Liver (tissue), 9 donors: ENCODE measurements around the gene KRTAP10-2. TPM values are rescaled to one million over a fixed set of nuclear protein-coding genes. Genes with fewer than 3 reads are reported as not detected.

Source experiments
- DNase-seq: peaks from one replicate; pipeline ENCODE4 v3.0.0-alpha.2; 2017; ENCODE audit warnings: low spot score
- H3K27ac ChIP-seq, 2 donors: one replicate each; pipeline ENCODE4 v1.7.0; 2013; ENCODE audit warnings: inconsistent platforms in 2 of 2, low read length in 2 of 2, control low read depth in 1 of 2, low read depth in 1 of 2, mild to moderate bottlenecking in 1 of 2
- H3K27me3 ChIP-seq, 4 donors: one replicate each; pipeline versions ENCODE4 v1.6.1 to v1.7.0; 2013; ENCODE audit warnings: low read length in 3 of 4, inconsistent platforms in 1 of 4, mild to moderate bottlenecking in 1 of 4, moderate library complexity in 1 of 4; ENCODE audit not compliant: control insufficient read depth in 4 of 4, insufficient read depth in 4 of 4
- H3K36me3 ChIP-seq, 4 donors: one replicate each; pipeline versions ENCODE4 v1.6.1 to v1.7.0; 2013; ENCODE audit warnings: low read length in 3 of 4, mild to moderate bottlenecking in 3 of 4, low read depth in 1 of 4, moderate library complexity in 1 of 4; ENCODE audit not compliant: control insufficient read depth in 4 of 4, insufficient read depth in 3 of 4
- H3K4me1 ChIP-seq, 4 donors: one replicate each; pipeline versions ENCODE4 v1.6.1 to v1.7.0; 2013; ENCODE audit warnings: low read length in 3 of 4, mild to moderate bottlenecking in 3 of 4, moderate library complexity in 1 of 4; ENCODE audit not compliant: control insufficient read depth in 4 of 4, insufficient read depth in 4 of 4
- H3K4me3 ChIP-seq, 3 donors: one replicate each; pipeline versions ENCODE4 v1.6.1 to v1.7.0; 2013; ENCODE audit warnings: low read length in 3 of 3, control low read depth in 1 of 3, low read depth in 1 of 3, mild to moderate bottlenecking in 1 of 3
- H3K9ac ChIP-seq, 2 donors: one replicate each; pipeline ENCODE4 v1.7.0; 2013; ENCODE audit warnings: low read length in 2 of 2, mild to moderate bottlenecking in 2 of 2, moderate library complexity in 2 of 2, control low read depth in 1 of 2, low read depth in 1 of 2
- H3K9me3 ChIP-seq, 4 donors: one replicate each; pipeline versions ENCODE4 v1.6.1 to v1.7.0; 2013; ENCODE audit warnings: low read length in 3 of 4; ENCODE audit not compliant: control insufficient read depth in 4 of 4
- EGR1 ChIP-seq, 2 donors: IDR thresholded peaks; 2 replicates each; pipeline ENCODE4 v1.6.1; 2016 to 2018; ENCODE audit warnings: antibody characterized with exemption in 2 of 2, low read depth in 2 of 2
- FOXA1 ChIP-seq: IDR thresholded peaks from 2 replicates; pipeline ENCODE4 v1.6.1; 2016; ENCODE audit warnings: antibody characterized with exemption
- FOXA2 ChIP-seq: IDR thresholded peaks from 2 replicates; pipeline ENCODE4 v1.6.1; 2016; ENCODE audit warnings: antibody characterized with exemption
- GABPA ChIP-seq, 2 donors: IDR thresholded peaks in 1 of 2; conservative IDR thresholded peaks in 1 of 2; 2 replicates each; pipeline ENCODE4 v1.6.1; 2016; ENCODE audit warnings: antibody characterized with exemption in 2 of 2, mild to moderate bottlenecking in 1 of 2, moderate library complexity in 1 of 2
- HNF4A ChIP-seq, 2 donors: conservative IDR thresholded peaks; 2 replicates each; pipeline ENCODE4 v1.6.1; 2016; ENCODE audit warnings: antibody characterized with exemption in 2 of 2, mild to moderate bottlenecking in 2 of 2
- HNF4G ChIP-seq: IDR thresholded peaks from 2 replicates; pipeline ENCODE4 v1.6.1; 2016; ENCODE audit warnings: antibody characterized with exemption
- JUND ChIP-seq, 2 donors: IDR thresholded peaks; 2 replicates each; pipeline ENCODE4 v1.6.1; 2016; ENCODE audit warnings: antibody characterized with exemption in 2 of 2
- NR2F2 ChIP-seq: IDR thresholded peaks from 2 replicates; pipeline ENCODE4 v1.6.1; 2016; ENCODE audit warnings: antibody characterized with exemption
- RAD21 ChIP-seq, 2 donors: IDR thresholded peaks; 2 replicates each; pipeline ENCODE4 v1.6.1; 2016; ENCODE audit warnings: antibody characterized with exemption in 2 of 2, mild to moderate bottlenecking in 2 of 2
- RXRA ChIP-seq, 2 donors: IDR thresholded peaks; 2 replicates each; pipeline ENCODE4 v1.6.1; 2017 to 2018; ENCODE audit warnings: antibody characterized with exemption in 2 of 2, mild to moderate bottlenecking in 1 of 2
- SP1 ChIP-seq: IDR thresholded peaks from 2 replicates; pipeline ENCODE4 v1.6.1; 2018; ENCODE audit warnings: antibody characterized with exemption, mild to moderate bottlenecking
- TAF1 ChIP-seq: conservative IDR thresholded peaks from 2 replicates; pipeline ENCODE4 v1.6.1; 2016; ENCODE audit warnings: antibody characterized with exemption, mild to moderate bottlenecking
- YY1 ChIP-seq: IDR thresholded peaks from 2 replicates; pipeline ENCODE4 v1.6.1; 2016; ENCODE audit warnings: antibody characterized with exemption, mild to moderate bottlenecking
- WGBS: extraction: QIAGEN DNeasy Blood & Tissue Kit; methylation state at CpG from one replicate; pipeline ENCODE4 v1.1.7; 2013; 5-methylcytosine and 5-hydroxymethylcytosine counted together
- polyA plus RNA-seq, 2 donors: library from polyadenylated mRNA; stranded (reverse) in 1 of 2; unstranded in 1 of 2; fragments of 200-250 nt in 1 of 2; fragments of >200 nt in 1 of 2; fragmentation: Nextera tagmentation in 1 of 2; extraction: Ambion mirVana in 1 of 2; gene quantifications; one replicate each; pipeline versions ENCODE4 v1.2.1 to v1.2.3, GENCODE V29; 2013 to 2015
- total RNA-seq, 2 donors: library from RNA; depleted of rRNA; stranded (reverse); fragments of >200 nt; gene quantifications; one replicate each; pipeline ENCODE4 v1.2.3, GENCODE V29; 2014
- TF ChIP-seq, protein P1 (sequence below): IDR thresholded peaks from 2 replicates; pipeline ENCODE4 v1.6.1; 2016; ENCODE audit warnings: antibody characterized with exemption
- TF ChIP-seq, protein P2 (sequence below): IDR thresholded peaks from 2 replicates; pipeline ENCODE4 v1.6.1; 2016; ENCODE audit warnings: antibody characterized with exemption
- TF ChIP-seq, protein P3 (sequence below): fragments of 150-350 bp; IDR thresholded peaks from 2 replicates; pipeline ENCODE4 v1.5.1; 2017; ENCODE audit warnings: improper control_type of control experiment, low read depth, low read length; ENCODE audit not compliant: missing input control
- TF ChIP-seq, protein P4 (sequence below): IDR thresholded peaks from 2 replicates; pipeline ENCODE4 v1.6.1; 2016; ENCODE audit warnings: antibody characterized with exemption, mild to moderate bottlenecking
- TF ChIP-seq, protein P5 (sequence below): IDR thresholded peaks from 2 replicates; pipeline ENCODE4 v1.6.1; 2016; ENCODE audit warnings: antibody characterized with exemption
- donor health status: healthy.
- donor health status: healthy.
- donor health status: healthy.
- donor health status: healthy.
- donor health status: healthy.

KRTAP10-2 gene
- total and polyA plus RNA-seq, 4 donors = not detected

DNA sequence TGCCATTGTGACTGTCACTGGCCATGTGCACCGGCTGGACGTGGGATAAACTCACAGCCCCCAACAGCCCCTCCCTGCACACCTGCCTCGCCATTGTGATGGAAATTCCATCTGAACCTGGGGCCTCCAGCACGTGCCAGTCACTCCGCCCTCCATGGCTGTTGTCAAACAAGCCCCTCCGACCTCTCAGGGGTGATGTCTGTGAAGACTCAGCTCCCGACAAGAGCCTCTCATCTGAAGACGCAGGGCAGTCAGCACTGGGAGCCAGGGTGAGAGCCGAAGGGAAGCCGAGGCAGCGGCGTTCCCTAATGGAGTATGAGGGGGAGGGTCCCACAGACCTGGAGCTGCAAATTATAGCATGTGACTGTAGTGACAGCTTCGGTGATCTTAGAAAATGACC lies 1.4 kb upstream of the KRTAP10-2 start:
- H3K9ac ChIP-seq = no peak overlapping the region
- H3K4me1 ChIP-seq = peaks cover 0 to 2% (median 0%) of the 10 kb centered on the region in 4 donors
- TF ChIP-seq JUND (IDR thresholded peaks at IDR 0.05) (no peak), HNF4A (conservative IDR thresholded peaks at IDR 0.05) (no peak), TAF1 (no peak), EGR1 (IDR thresholded peaks at IDR 0.05; ENCODE audit: low read depth in 2 of 2) (no peak), NR2F2 (no peak), RXRA (IDR thresholded peaks at IDR 0.05) (no peak), SP1 (no peak), GABPA (IDR thresholded peaks at IDR 0.05 in 1 of 2, conservative IDR thresholded peaks at IDR 0.05 in 1 of 2) (no peak), FOXA2 (no peak), FOXA1 (no peak), YY1 (no peak), RAD21 (IDR thresholded peaks at IDR 0.05) (no peak), HNF4G (no peak)
- TF ChIP-seq, protein P1, sequence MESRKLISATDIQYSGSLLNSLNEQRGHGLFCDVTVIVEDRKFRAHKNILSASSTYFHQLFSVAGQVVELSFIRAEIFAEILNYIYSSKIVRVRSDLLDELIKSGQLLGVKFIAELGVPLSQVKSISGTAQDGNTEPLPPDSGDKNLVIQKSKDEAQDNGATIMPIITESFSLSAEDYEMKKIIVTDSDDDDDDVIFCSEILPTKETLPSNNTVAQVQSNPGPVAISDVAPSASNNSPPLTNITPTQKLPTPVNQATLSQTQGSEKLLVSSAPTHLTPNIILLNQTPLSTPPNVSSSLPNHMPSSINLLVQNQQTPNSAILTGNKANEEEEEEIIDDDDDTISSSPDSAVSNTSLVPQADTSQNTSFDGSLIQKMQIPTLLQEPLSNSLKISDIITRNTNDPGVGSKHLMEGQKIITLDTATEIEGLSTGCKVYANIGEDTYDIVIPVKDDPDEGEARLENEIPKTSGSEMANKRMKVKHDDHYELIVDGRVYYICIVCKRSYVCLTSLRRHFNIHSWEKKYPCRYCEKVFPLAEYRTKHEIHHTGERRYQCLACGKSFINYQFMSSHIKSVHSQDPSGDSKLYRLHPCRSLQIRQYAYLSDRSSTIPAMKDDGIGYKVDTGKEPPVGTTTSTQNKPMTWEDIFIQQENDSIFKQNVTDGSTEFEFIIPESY = no peak
- TF ChIP-seq, protein P2, sequence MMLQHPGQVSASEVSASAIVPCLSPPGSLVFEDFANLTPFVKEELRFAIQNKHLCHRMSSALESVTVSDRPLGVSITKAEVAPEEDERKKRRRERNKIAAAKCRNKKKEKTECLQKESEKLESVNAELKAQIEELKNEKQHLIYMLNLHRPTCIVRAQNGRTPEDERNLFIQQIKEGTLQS = no peak
- TF ChIP-seq, protein P3, sequence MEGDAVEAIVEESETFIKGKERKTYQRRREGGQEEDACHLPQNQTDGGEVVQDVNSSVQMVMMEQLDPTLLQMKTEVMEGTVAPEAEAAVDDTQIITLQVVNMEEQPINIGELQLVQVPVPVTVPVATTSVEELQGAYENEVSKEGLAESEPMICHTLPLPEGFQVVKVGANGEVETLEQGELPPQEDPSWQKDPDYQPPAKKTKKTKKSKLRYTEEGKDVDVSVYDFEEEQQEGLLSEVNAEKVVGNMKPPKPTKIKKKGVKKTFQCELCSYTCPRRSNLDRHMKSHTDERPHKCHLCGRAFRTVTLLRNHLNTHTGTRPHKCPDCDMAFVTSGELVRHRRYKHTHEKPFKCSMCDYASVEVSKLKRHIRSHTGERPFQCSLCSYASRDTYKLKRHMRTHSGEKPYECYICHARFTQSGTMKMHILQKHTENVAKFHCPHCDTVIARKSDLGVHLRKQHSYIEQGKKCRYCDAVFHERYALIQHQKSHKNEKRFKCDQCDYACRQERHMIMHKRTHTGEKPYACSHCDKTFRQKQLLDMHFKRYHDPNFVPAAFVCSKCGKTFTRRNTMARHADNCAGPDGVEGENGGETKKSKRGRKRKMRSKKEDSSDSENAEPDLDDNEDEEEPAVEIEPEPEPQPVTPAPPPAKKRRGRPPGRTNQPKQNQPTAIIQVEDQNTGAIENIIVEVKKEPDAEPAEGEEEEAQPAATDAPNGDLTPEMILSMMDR = no peak
- TF ChIP-seq, protein P4, sequence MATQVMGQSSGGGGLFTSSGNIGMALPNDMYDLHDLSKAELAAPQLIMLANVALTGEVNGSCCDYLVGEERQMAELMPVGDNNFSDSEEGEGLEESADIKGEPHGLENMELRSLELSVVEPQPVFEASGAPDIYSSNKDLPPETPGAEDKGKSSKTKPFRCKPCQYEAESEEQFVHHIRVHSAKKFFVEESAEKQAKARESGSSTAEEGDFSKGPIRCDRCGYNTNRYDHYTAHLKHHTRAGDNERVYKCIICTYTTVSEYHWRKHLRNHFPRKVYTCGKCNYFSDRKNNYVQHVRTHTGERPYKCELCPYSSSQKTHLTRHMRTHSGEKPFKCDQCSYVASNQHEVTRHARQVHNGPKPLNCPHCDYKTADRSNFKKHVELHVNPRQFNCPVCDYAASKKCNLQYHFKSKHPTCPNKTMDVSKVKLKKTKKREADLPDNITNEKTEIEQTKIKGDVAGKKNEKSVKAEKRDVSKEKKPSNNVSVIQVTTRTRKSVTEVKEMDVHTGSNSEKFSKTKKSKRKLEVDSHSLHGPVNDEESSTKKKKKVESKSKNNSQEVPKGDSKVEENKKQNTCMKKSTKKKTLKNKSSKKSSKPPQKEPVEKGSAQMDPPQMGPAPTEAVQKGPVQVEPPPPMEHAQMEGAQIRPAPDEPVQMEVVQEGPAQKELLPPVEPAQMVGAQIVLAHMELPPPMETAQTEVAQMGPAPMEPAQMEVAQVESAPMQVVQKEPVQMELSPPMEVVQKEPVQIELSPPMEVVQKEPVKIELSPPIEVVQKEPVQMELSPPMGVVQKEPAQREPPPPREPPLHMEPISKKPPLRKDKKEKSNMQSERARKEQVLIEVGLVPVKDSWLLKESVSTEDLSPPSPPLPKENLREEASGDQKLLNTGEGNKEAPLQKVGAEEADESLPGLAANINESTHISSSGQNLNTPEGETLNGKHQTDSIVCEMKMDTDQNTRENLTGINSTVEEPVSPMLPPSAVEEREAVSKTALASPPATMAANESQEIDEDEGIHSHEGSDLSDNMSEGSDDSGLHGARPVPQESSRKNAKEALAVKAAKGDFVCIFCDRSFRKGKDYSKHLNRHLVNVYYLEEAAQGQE = no peak
- TF ChIP-seq, protein P5, sequence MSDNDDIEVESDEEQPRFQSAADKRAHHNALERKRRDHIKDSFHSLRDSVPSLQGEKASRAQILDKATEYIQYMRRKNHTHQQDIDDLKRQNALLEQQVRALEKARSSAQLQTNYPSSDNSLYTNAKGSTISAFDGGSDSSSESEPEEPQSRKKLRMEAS = no peak
- H3K9me3 ChIP-seq = no peaks in the 10 kb centered on the region
- H3K36me3 ChIP-seq = no peaks in the 10 kb centered on the region
- no peak overlapping the region for H3K27ac ChIP-seq
- 78% methylated on average over 13 of the region's 13 CpGs for WGBS
- peak; percentile 22 for DNase-seq
- H3K4me3 ChIP-seq = no peak overlapping the region
- peaks cover 0 to 2% (median 0%) of the 10 kb centered on the region in 4 donors for H3K27me3 ChIP-seq
